ENCODE results near the gene MAP2K4.
"Not testable (repeated sequence)": the region's sequence is repeated elsewhere in the genome, so short reads cannot be mapped to it uniquely, and the experiment has no call there.

Gene MAP2K4

DNA sequence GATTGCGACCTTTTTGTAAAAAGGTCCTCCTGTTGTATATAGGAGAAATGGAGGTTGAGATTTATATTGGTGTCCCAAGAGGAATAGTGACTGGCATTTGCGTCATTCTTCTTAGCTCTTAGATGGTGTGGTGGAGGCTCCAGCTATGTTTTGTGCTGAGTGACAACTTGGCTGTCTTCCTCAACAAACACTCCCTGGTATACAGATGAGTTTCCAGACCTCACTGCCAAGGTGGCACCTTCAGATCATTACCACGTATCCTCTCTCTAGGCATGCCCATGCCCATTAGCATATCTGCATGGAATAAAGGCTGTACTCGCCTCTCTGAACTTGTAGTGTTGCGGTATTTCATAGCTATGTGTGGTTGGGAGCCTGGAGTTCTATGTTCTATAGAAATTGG is 120.0 kb downstream of the MAP2K4 start:
- no peak for DNase-seq (ENCODE audit: low read depth, low spot score)

DNA sequence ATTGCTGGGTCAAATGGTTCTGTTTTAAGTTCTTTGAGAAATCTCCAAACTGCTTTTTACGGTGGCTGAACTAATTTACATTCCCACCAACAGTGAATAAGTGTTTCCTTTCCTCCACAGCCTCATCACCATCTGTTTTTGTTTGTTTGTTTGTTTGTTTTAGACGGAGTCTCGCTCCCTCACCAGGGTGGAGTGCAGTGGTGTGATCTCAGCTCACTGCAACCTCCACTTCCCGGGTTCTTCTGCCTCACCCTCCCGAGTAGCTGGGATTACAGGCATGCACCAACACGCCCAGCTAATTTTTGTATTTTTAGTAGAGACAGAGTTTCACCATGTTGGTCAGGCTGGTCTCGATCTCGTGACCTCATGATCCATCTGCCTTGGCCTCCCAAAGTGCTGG is 141.5 kb downstream of the MAP2K4 start:
- DNase-seq (ENCODE audit: low read depth, low spot score), result not testable (repeated sequence)

DNA sequence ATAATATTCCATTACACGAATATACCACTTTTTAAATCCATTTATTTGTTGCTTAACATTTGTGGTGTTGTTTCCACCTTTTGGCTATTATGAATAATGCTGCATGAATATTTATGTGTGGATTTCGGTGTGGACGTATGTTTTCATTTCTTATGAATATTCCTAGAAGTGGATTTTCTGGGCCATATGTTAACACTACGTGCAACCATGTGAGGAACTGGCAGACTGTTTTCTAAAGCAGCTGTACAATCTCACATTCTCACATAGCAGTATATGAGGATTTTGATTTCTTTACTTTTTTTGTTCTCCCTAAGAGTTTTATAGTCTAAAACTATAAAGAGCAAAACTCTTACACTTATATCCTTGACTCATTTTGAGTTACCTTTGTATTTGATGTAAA is 143.4 kb downstream of the MAP2K4 start:
- DNase-seq (ENCODE audit: low read depth, low spot score), result no peak

DNA sequence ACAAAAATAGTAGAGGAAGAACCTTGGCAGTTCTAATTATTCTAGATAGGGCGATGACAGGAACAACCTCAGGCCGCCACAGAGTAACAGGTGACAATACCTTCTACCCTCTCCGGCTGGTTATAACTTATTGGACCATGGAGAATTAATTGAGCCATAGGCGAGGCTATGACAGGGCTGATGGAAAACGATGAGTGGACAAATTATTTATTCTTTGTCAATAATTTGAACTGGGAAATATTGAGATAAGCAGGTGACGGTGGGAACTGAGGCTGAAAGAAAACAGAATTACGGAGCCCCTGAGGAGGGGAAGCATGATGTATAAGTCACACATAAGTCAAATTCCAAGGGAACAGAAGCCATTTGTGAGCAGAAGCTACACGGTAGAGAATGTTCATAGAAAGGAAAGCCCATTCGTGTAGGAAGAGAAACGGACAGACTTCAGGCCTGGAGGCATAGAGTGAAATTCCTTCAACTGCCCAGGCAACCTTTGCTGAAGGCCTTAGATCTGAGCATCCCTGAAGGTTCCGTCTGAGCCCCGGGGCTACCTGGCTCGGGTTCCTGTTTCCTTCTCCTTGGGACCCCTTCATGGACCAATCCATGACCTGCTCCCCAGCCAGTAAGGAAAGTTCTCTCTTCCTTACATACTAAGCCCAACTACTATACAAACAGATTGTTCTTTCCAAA is 158.1 kb downstream of the MAP2K4 start:
- no peak for DNase-seq (ENCODE audit: low read depth, low spot score)

DNA sequence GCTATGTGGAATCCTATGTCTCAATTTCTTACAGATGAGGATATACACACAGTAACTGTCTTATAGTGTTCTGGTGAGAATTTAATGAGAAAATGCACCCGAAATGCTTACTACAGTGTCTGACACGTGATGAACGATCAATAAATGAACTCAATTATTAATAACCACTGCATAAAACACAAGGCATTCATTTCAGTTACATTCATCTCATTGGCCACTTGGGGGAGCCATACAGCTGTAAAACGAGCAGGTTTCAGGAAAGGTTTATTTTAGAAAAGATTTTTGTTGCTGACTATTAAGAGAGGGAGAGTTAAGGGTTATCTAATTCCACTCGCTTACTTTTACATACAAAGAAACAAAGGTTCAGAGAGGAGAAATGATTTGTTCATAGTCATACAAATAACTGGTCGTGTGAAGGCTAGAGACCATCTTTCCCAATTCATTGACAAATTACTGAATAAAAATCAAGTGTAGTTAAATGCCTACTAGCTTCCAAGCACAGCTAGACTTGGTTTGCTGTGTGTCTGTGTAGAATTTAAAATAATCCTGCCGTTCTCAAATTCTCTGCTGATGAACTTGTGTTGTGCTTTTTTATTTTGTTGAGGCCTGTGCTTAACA is 160.1 kb downstream of the MAP2K4 start:
- no peak for DNase-seq (ENCODE audit: low read depth, low spot score)

DNA sequence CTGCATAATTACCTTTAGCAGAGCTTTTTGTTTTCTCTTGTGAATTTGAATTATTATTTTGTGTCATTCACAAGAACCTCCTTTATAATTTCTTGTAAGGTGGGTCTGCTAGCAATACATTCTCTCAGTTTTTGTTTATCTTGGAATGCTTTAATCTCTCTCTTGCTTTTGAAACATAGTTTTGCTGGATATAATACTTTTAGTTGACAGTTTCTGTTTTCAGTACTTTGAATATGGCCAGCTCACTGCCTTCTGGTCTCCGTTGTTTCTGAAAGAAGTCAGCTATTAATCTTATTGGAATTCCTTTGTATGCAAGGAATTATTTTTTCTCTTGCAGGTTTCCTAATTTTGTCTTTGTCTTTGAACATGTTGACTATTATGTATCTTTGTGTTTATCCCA is 167.0 kb downstream of the MAP2K4 start:
- DNase-seq (ENCODE audit: low read depth, low spot score), result no peak

DNA sequence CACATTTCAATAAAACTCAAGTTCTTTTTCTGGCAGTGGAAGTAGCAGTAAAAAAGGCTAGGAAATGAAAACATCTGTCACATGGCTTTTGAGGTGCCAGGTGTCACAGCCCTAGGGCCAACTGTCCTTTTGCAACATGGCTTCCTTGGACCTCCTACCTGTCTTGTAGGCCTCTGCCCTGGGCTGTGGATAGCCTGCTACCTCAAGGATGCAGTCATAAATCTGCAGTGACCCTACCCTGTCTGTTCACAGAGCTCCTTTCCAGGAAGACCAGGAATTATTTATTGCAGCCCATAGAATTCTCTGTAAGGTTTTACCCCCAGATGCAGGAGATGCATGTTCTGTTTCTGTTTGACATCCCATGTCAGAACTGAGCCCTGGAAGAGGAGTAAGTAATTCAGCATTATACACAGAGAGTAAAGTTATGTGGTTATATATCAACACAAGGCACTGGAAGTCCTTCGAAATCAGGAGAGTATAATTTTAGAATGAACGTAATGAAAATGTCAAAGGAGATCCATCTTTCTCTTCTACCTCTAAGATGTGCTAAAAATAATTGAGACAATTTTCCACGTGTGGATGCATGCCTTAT is 172.6 kb downstream of the MAP2K4 start:
- no peak for DNase-seq (ENCODE audit: low read depth, low spot score)

Measured in activated naive CD8-positive, alpha-beta T cell treated with anti-CD3 and anti-CD28 coated beads, Interleukin-2, amount 50 U/mL, for 16 hours (primary cell).